Breast epithelium (tissue), 3 donors: ENCODE results near the gene HRNR.

Source experiments
- POLR2AphosphoS5 ChIP-seq, 3 donors: sonication (generic); formaldehyde crosslinking; IDR thresholded peaks; one replicate each; pipeline ENCODE4 v1.6.1; 2017; ENCODE audit warnings: antibody characterized with exemption in 3 of 3
- TF ChIP-seq, protein P1 (sequence below), 3 donors: fragments of 450-650 bp; IDR thresholded peaks; one replicate each; pipeline ENCODE4 v1.5.1; 2016 to 2017; ENCODE audit warnings: antibody characterized with exemption in 3 of 3, mild to moderate bottlenecking in 3 of 3, moderate library complexity in 3 of 3

DNA sequence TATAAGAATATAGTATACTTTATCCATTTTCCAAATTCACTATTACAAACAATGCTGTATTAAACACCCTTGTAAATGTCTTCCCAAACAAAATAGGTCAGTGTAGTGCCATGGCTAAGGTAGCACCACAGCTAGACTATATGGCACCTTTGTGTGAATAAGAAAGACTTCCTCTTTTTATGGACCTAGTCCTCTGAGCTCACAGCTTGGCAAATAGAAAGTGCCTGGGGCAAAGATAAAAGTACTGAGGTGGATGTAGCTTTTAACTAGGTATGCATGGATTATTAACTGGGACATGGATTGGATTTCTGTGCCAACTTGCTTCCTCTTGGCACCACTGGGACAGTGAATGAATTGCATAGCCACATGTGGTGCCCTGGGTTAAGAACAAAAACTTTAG, 25.0 kb downstream of the HRNR start:
- TF ChIP-seq POLR2AphosphoS5 (IDR thresholded peaks at IDR 0.05): no peak
- TF ChIP-seq, protein P1, sequence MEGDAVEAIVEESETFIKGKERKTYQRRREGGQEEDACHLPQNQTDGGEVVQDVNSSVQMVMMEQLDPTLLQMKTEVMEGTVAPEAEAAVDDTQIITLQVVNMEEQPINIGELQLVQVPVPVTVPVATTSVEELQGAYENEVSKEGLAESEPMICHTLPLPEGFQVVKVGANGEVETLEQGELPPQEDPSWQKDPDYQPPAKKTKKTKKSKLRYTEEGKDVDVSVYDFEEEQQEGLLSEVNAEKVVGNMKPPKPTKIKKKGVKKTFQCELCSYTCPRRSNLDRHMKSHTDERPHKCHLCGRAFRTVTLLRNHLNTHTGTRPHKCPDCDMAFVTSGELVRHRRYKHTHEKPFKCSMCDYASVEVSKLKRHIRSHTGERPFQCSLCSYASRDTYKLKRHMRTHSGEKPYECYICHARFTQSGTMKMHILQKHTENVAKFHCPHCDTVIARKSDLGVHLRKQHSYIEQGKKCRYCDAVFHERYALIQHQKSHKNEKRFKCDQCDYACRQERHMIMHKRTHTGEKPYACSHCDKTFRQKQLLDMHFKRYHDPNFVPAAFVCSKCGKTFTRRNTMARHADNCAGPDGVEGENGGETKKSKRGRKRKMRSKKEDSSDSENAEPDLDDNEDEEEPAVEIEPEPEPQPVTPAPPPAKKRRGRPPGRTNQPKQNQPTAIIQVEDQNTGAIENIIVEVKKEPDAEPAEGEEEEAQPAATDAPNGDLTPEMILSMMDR (IDR thresholded peaks at IDR 0.05): no peak
